Measurements from ENCODE around the gene SLC9A9. TPM values are rescaled to one million over a fixed set of nuclear protein-coding genes. Genes with fewer than 3 reads are reported as not detected.

The SLC9A9 gene
- total and polyA plus RNA-seq, 4 donors, result 3.3 to 15.0 (median 6.1) TPM

GRCh38 chr3:143720381-143720780, 127.9 kb downstream of the SLC9A9 start:
- WGBS, result 91% methylated on average over 2 of the region's 2 CpGs
- H3K4me3 ChIP-seq (ENCODE audit: low read depth in 1 of 3, low read length in 3 of 3), result no peak overlapping the region

GRCh38 chr3:143718463-143718862, 129.8 kb downstream of the SLC9A9 start:
- Histone ChIP-seq H3K4me3 (ENCODE audit: low read depth in 1 of 3, low read length in 3 of 3) (no peak overlapping the region), H3K9ac (ENCODE audit: low read depth in 1 of 2, low read length in 2 of 2) (no peak overlapping the region), H3K27me3 (ENCODE audit: control insufficient read depth in 4 of 4, insufficient read depth in 4 of 4, low read length in 3 of 4) (no peaks in the 10 kb centered on the region), H3K36me3 (ENCODE audit: control insufficient read depth in 4 of 4, insufficient read depth in 3 of 4, low read depth in 1 of 4, low read length in 3 of 4) (no peaks in the 10 kb centered on the region), H3K4me1 (ENCODE audit: control insufficient read depth in 4 of 4, insufficient read depth in 4 of 4, low read length in 3 of 4) (no peaks in the 10 kb centered on the region), H3K27ac (ENCODE audit: low read depth in 1 of 2, low read length in 2 of 2) (no peak overlapping the region), H3K9me3 (ENCODE audit: control insufficient read depth in 4 of 4, low read length in 3 of 4) (no peaks in the 10 kb centered on the region)
- DNase-seq (ENCODE audit: low spot score), result no peak
- 78% methylated on average over 7 of the region's 7 CpGs for WGBS
- TF ChIP-seq HNF4A (conservative IDR thresholded peaks at IDR 0.05), result no peak
- TF ChIP-seq REST (IDR thresholded peaks at IDR 0.05), result no peak
- TF ChIP-seq ZBTB33 (IDR thresholded peaks at IDR 0.05), result no peak
- no peak for TF ChIP-seq SP1 (IDR thresholded peaks at IDR 0.05)
- TF ChIP-seq NR2F2 (IDR thresholded peaks at IDR 0.05), result no peak
- TF ChIP-seq ATF3 (IDR thresholded peaks at IDR 0.05), result no peak
- TF ChIP-seq YY1 (IDR thresholded peaks at IDR 0.05), result no peak
- TF ChIP-seq RAD21 (IDR thresholded peaks at IDR 0.05), result no peak
- no peak for TF ChIP-seq MAX (IDR thresholded peaks at IDR 0.05)
- TF ChIP-seq TAF1 (conservative IDR thresholded peaks at IDR 0.05), result no peak
- no peak for TF ChIP-seq RXRA (IDR thresholded peaks at IDR 0.05)
- TF ChIP-seq EGR1 (IDR thresholded peaks at IDR 0.05; ENCODE audit: low read depth in 2 of 2), result no peak

More at GRCh38 chr3:143720381-143720780, 127.9 kb downstream of the SLC9A9 start:
- no peaks in the 10 kb centered on the region for H3K36me3 ChIP-seq (ENCODE audit: control insufficient read depth in 4 of 4, insufficient read depth in 3 of 4, low read depth in 1 of 4, low read length in 3 of 4)
- H3K9ac ChIP-seq (ENCODE audit: low read depth in 1 of 2, low read length in 2 of 2), result no peak overlapping the region
- no peak overlapping the region for H3K27ac ChIP-seq (ENCODE audit: low read depth in 1 of 2, low read length in 2 of 2)
- no peaks in the 10 kb centered on the region for H3K9me3 ChIP-seq (ENCODE audit: control insufficient read depth in 4 of 4, low read length in 3 of 4)
- H3K27me3 ChIP-seq (ENCODE audit: control insufficient read depth in 4 of 4, insufficient read depth in 4 of 4, low read length in 3 of 4), result no peaks in the 10 kb centered on the region
- no peaks in the 10 kb centered on the region for H3K4me1 ChIP-seq (ENCODE audit: control insufficient read depth in 4 of 4, insufficient read depth in 4 of 4, low read length in 3 of 4)
- no peak for TF ChIP-seq HNF4G (IDR thresholded peaks at IDR 0.05)
- TF ChIP-seq RXRA (IDR thresholded peaks at IDR 0.05), result no peak
- no peak for TF ChIP-seq TAF1 (conservative IDR thresholded peaks at IDR 0.05)
- no peak for TF ChIP-seq EGR1 (IDR thresholded peaks at IDR 0.05; ENCODE audit: low read depth in 2 of 2)
- no peak for TF ChIP-seq MAX (IDR thresholded peaks at IDR 0.05)
- TF ChIP-seq CTCF (IDR thresholded peaks at IDR 0.05; ENCODE audit: low read depth, low read length, missing input control), result no peak
- no peak for TF ChIP-seq FOXA2 (IDR thresholded peaks at IDR 0.05)
- no peak for TF ChIP-seq NR2F2 (IDR thresholded peaks at IDR 0.05)
- TF ChIP-seq FOXA1 (IDR thresholded peaks at IDR 0.05), result no peak
- TF ChIP-seq JUND (IDR thresholded peaks at IDR 0.05), result no peak
- TF ChIP-seq RAD21 (IDR thresholded peaks at IDR 0.05), result no peak
- no peak for TF ChIP-seq SP1 (IDR thresholded peaks at IDR 0.05)
- no peak for TF ChIP-seq GABPA (IDR thresholded peaks at IDR 0.05 in 1 of 2, conservative IDR thresholded peaks at IDR 0.05 in 1 of 2)
- no peak for TF ChIP-seq ZBTB33 (IDR thresholded peaks at IDR 0.05)
- no peak for DNase-seq (ENCODE audit: low spot score)
